Right lung (tissue), 5 donors: ENCODE measurements around the gene P2RY14. TPM values are rescaled to one million over a fixed set of nuclear protein-coding genes. Genes with fewer than 3 reads are reported as not detected.
A peak's percentile ranks its signal among the peaks of the same experiment; 100 is the strongest.
"Not testable (repeated sequence)": the region's sequence is repeated elsewhere in the genome, so short reads cannot be mapped to it uniquely, and the experiment has no call there.

Experiments
- DNase-seq, 2 donors: peaks; one replicate each; pipeline ENCODE4 v3.0.0-alpha.2; 2013
- polyA plus RNA-seq, 5 donors: library from polyadenylated mRNA; unstranded; fragments of 120-200 nt; gene quantifications; one replicate each; pipeline versions ENCODE4 v1.2.1 to v1.2.3, GENCODE V29; 2013; ENCODE audit warnings: inconsistent platforms in 1 of 5, low replicate concordance in 1 of 5; ENCODE audit not compliant: insufficient read length in 5 of 5, insufficient read depth in 1 of 5

Gene P2RY14
- polyA plus RNA-seq, 5 donors: 3.9 to 7.3 (median 5.4) TPM

GRCh38 chr3:151264605-151265004 lies 13.7 kb downstream of the P2RY14 start:
- DNase-seq: no peak

GRCh38 chr3:151262871-151263525 lies 15.3 kb downstream of the P2RY14 start:
- DNase-seq: no peak

DNA sequence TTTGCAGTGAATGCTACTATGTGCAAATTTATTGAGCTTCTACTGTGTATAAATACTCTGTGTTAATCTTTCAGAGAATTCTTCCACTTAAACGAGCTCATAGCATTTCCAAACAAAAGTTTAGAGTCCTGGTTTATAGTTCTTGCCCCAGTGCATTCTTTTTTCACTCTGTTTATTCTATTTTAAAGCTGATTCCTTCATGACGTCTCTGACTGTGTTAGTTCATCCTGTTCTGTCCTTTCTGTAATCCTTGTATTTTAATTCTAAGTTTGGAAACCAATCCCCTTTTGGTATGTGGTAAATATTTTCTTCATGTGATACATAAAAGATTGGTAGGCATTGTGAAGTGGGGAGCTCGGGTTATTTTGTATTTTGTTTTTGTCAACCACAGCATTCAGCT lies 18.7 kb downstream of the P2RY14 start:
- DNase-seq: no peak

DNA sequence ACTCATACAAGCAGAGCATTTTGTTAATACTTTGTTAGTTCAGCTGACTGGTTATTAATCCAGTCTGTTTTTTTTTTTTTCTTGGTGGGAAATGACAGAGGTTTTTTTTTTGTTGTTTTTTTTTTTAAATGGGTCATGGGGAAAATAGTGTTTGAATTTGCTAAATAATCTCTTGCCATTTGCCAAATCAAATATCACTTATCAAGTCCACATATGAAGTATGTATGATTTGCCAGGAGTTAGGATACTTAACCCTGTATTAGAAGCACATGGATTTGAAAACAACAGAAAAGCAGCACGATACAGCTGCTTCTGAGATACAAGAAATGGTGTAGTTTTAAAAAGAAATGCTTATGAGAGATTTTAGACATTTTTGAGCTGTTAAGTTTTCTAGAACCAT lies 21.6 kb downstream of the P2RY14 start:
- no peak for DNase-seq

DNA sequence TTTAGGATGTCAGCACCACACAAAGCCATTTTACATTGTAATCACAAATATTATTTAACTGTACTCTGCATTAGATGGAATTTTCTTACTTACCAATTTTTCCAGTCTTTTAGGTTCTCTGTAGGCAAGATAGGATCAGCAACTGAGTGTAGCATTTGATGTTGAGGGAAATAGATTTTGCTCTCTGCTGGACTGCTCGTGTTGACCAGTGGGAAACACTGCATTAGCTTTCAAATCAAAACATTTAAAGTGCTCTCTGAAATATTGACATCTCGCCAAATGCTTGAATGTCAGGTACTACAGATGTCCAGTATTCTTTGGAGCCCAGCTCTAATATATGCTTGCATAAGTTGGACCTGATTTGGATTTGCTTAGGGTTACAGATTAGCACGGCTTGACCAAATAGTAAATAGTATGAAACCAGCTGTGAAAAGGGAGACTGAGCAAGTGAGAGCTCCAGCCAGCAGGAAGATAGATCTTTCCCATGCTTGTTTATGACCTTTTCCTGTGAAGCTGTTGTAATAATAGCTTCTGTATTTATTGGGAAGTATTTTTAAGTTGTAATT lies 29.5 kb downstream of the P2RY14 start:
- DNase-seq: no peak

DNA sequence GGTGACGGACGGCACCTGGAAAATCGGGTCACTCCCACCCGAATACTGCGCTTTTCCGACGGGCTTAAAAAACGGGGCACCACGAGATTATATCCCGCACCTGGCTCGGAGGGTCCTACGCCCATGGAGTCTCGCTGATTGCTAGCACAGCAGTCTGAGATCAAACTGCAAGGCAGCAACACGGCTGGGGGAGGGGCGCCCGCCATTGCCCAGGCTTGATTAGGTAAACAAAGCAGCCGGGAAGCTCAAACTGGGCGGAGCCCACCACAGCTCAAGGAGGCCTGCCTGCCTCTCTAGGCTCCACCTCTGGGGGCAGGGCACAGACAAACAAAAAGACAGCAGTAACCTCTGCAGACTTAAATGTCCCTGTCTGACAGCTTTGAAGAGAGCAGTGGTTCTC lies 36.3 kb downstream of the P2RY14 start:
- DNase-seq: not testable (repeated sequence)

DNA sequence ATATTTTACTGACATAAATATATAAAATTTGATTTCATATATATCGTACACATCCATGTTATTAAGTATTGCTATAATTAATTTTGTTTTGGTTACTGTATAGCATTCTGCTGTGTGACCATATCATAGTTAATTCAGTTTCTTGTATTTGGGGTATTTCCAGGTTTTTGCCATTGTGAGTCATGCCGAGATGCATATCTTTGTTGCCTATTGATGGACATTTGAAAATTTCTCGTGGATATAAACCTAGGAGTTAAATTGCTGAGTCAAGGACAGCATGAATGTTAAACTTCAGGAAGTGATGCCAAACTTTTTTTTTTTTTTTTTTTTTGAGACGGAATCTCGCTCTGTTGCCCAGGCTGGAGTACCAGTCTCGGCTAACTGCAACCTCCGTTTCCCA lies 41.6 kb downstream of the P2RY14 start:
- no peak for DNase-seq

- DNase-seq: no peak
Measured at GRCh38 chr3:151236316-151236715, 42.0 kb downstream of the P2RY14 start.

GRCh38 chr3:151234825-151235224 lies 43.5 kb downstream of the P2RY14 start:
- DNase-seq: no peak

DNA sequence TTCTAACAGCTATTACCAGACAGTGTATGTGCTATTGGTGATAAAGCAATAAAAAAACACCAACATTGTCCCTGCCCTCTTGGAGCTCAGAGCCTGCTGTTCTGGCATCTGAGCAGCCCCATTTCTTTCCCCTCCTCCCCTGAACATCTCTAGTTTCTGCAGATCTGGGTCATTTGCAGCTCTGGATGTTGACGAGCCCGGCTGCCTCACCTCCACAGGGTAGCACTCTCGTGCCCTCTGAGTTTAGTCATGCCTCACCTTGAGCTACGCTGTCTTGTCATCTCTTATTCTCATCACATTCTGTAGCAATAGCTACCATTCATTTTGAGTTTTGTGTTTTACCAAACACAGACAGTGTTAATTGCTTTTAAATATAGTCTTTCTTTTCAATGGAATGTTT lies 45.4 kb downstream of the P2RY14 start:
- DNase-seq: no peak

DNA sequence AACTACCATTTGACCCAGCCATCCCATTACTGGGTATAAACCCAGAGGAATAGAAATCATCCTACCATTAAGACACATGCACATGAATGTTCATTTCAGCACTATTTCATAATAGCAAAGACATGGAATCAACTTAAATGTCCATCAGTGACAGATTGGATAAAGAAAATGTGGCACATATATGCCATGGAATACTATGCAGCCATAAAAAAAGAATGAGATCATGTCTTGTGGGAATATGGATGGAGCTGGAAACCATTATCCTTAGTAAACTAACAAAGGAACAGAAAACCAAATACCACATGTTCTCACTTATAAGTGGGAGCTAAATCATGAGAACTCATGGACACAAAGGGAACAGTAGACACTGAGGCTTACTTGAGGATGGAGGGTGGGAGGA lies 45.9 kb downstream of the P2RY14 start:
- DNase-seq: not testable (repeated sequence)

- no peak for DNase-seq
Measured at GRCh38 chr3:151230646-151231045, 47.7 kb downstream of the P2RY14 start.

- DNase-seq: no peak
Measured at GRCh38 chr3:151228666-151229040, 49.7 kb downstream of the P2RY14 start.

GRCh38 chr3:151227807-151228665 lies 50.3 kb downstream of the P2RY14 start:
- DNase-seq: peak; percentile 72 to 82

DNA sequence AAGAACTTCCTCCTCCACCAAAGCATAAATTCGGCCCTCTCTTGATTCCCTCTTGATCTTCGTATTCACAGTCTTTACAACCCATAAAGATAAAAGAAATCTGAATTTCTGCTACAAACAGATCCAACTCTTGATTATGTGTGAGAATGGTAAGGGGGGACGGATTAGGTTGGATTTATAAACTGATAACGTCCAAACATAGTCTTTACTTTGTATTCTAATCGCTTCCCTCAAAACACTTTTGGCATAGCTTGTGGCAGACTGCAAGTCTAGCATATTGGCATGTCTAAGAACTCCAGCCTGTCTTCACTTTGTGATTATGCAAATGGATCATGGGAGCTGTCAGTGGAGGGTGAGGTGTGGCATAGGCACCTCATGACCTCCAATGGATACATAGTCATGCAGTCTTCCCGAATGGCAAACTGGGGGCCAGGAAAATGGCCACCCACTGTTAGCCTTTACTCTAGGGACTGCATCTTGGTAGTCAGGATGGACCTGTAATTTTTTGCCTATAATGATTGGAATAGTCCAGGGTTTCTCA lies 51.0 kb downstream of the P2RY14 start:
- DNase-seq: no peak

GRCh38 chr3:151226825-151227224 lies 51.5 kb downstream of the P2RY14 start:
- DNase-seq: no peak

- no peak for DNase-seq
Measured at GRCh38 chr3:151226088-151226563, 52.2 kb downstream of the P2RY14 start.

- DNase-seq: no peak
Measured at GRCh38 chr3:151225040-151225975, 53.0 kb downstream of the P2RY14 start.

DNA sequence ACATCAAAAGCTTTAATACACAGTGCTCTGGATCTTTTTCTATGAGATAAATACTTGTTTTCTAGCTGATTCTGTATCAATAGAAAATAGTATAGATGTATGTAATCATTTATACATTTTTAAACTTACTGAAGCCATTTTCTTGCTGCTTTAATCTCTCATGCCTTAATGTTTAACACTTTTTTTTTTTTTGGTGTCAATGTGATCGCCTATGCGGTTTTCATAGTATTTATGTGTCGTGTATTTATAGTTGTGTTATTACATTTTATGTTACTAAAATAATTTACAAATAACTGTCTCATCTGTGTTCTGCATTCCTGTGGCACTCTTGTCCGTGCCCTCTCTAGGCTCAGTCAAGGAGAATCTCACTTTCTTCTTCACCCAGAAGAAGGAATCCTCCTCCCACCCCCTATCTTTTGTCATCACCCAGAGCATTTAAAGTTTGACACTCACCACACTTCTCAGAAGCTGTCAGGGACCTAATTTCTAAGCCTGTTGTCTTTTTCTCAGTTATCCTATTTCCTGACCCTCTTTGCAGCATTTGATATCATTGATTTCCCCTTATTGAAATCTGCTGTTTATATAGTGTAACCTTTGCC lies 54.0 kb downstream of the P2RY14 start:
- no peak for DNase-seq

DNA sequence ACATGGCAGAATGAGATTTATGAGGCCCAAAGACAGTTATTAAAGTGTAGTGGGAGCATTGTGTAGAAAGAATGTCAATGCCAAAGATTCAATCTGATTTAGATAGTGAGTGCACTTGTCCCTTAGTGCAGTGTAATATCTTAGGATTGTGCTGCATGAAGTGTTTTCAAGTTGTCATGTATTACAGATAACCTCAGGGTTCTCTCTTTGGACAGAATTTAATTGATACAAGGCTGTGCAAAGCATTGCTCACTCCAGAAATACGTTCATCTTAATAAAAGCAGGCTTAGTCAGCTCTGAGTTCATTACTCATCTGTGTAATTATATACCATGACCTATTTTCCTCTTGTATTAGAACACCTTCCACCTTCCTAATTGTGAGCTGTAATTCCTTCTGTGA lies 59.3 kb downstream of the P2RY14 start:
- no peak for DNase-seq

- no peak for DNase-seq
Measured at GRCh38 chr3:151218136-151218535, 60.2 kb downstream of the P2RY14 start.
